OCI-LY7 (cell line): ENCODE data around the gene KTN1.

Experiments used
- CTCF ChIP-seq: fragments of 200-600 bp; sonication (generic); conservative IDR thresholded peaks from 2 replicates; pipeline ENCODE4 v1.5.1; 2014; ENCODE audit warnings: mild to moderate bottlenecking, antibody characterized with exemption, low read length, moderate library complexity, mixed read lengths
- EZH2phosphoT487 ChIP-seq: fragments of 200-600 bp; sonication (generic); IDR thresholded peaks from 2 replicates; pipeline ENCODE4 v1.6.1; 2018; ENCODE audit warnings: low read depth, borderline replicate concordance, mild to moderate bottlenecking, mixed run types, antibody characterized with exemption, low read length, moderate library complexity, mixed read lengths

- TF ChIP-seq CTCF, result no peak
- TF ChIP-seq EZH2phosphoT487, result no peak
Observed at GRCh38 chr14:55614304-55614703, 34.3 kb downstream of the KTN1 start.
